Vagina (tissue), 2 donors: Measurements from ENCODE around the gene SLC38A6.

Source experiments
- CTCF ChIP-seq, 3 experiments: fragments of 450-650 bp in 2 of 3; fragments of 200-600 bp in 1 of 3; sonication (generic) in 1 of 3; IDR thresholded peaks; one replicate each; pipeline ENCODE4 v1.5.1; 2017 to 2019; ENCODE audit warnings: antibody characterized with exemption in 3 of 3, mild to moderate bottlenecking in 2 of 3, moderate library complexity in 2 of 3
- POLR2A ChIP-seq, 2 donors: fragments of 450-650 bp; IDR thresholded peaks; one replicate each; pipeline ENCODE4 v1.6.1; 2017; ENCODE audit warnings: antibody characterized with exemption in 2 of 2, mild to moderate bottlenecking in 2 of 2, moderate library complexity in 2 of 2
- POLR2AphosphoS5 ChIP-seq, 2 donors: sonication (generic); formaldehyde crosslinking; IDR thresholded peaks; one replicate each; pipeline ENCODE4 v1.9.0; 2017; ENCODE audit warnings: antibody characterized with exemption in 2 of 2, mild to moderate bottlenecking in 2 of 2, low read depth in 1 of 2; ENCODE audit not compliant: insufficient read depth in 1 of 2

GRCh38 chr14:61091657-61092273 lies 110.7 kb downstream of the SLC38A6 start:
- TF ChIP-seq CTCF (IDR thresholded peaks at IDR 0.05) (no peak), POLR2A (IDR thresholded peaks at IDR 0.05) (no peak), POLR2AphosphoS5 (IDR thresholded peaks at IDR 0.05; ENCODE audit: insufficient read depth in 1 of 2, low read depth in 1 of 2) (no peak)
